Measurements from ENCODE around the gene CCDC89.

The CCDC89 gene

DNA sequence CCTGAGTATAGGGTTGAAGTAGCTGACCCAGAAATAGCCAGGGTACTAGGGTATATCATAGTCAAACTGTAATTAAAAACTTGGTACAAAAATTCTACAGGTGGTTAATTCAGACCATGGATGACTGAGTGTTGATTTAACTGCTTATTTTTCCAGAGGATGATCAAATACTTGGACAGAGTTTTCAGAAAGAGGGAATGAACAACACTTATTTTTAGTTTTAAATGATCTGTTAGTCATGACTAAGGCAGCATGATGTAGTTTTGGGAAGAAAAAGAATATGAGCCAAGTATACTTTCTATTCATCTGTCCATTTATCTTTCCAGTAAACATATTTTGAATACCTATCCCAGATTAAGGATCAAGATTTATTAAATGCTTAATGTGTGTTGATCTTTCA, 19.8 kb upstream of the CCDC89 start:
- H3K36me3 Mint-ChIP-seq: no peaks in the 10 kb centered on the region
- H3K27me3 Mint-ChIP-seq: peaks cover 5 to 6% of the 10 kb centered on the region in 2 donors
- H3K9me3 Mint-ChIP-seq: no peaks in the 10 kb centered on the region
- H3K4me3 Mint-ChIP-seq: no peak overlapping the region
- H3K4me1 Mint-ChIP-seq: no peaks in the 10 kb centered on the region
- no peak overlapping the region for H3K27ac Mint-ChIP-seq
- ATAC-seq (replicated peaks) (no peak), DNase-seq (no peak)

DNA sequence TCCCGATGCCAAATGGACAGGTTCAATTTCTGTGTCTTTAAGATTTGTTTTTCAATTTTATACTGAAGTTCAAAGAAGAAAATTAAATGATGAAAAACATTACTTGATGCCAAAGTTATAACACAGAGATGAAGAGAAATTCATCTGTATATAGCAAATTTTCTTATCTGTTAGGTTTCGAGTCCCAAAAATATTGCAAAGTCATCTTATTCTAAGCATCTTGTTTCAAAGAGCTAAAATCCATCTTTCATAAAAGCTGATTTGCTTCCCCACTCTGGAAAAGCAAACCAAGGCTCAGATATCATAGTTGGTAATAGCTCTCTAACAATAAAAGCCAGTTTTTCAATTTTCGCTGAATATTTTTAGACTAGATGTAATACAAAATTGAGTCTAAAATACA, 19.0 kb upstream of the CCDC89 start:
- no peaks in the 10 kb centered on the region for H3K9me3 Mint-ChIP-seq
- peaks cover 5 to 6% of the 10 kb centered on the region in 2 donors for H3K27me3 Mint-ChIP-seq
- no peak overlapping the region for H3K27ac Mint-ChIP-seq
- H3K36me3 Mint-ChIP-seq: no peaks in the 10 kb centered on the region
- H3K4me1 Mint-ChIP-seq: peaks cover 1 to 6% of the 10 kb centered on the region in 2 donors
- no peak for ATAC-seq (replicated peaks)
- no peak overlapping the region for H3K4me3 Mint-ChIP-seq
- no peak for DNase-seq

DNA sequence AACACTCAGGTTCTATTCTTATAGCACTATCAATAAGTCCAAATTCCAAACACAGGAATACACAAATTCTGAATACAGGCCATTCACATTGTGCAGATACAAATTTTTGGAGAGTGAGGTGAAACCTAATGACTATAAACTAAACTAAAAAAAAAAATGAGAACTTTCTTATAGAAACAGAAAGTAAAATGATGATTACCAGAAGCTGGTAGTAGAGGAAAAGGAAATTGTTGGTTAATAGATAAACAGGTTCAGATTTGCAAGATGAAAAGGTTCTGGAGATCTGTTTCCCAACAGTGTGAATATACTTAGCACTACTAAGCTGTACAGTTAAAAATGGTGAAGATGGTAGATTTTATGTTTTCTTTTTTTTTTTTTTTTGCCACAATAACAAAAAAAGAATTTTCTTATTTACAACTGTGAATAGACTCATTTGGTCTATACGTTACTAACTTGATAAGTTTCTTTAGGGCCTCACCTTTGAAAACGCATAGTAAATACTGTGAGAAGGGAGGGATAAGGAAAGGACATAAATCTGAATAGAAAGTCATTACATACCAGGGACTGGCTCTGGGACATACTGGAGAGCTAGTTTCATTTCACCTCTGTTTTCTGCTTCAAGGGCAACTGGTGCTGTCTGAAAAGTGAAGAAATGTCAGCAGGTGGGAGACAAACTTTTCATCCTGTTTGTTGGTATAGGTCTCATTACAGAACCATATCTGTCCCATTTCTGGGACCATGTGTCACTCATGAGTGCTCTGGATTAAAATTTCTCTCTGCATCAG, 14.2 kb upstream of the CCDC89 start:
- H3K27me3 Mint-ChIP-seq: peaks cover 0 to 6% of the 10 kb centered on the region in 2 donors
- no peak overlapping the region for H3K27ac Mint-ChIP-seq
- DNase-seq: no peak
- ATAC-seq (replicated peaks): peak; percentile 45 to 48
- H3K4me1 Mint-ChIP-seq: peaks cover 7 to 12% of the 10 kb centered on the region in 2 donors
- H3K4me3 Mint-ChIP-seq: peak overlapping the region in 1 of 2 donors; percentile 30
- H3K36me3 Mint-ChIP-seq: no peaks in the 10 kb centered on the region
- H3K9me3 Mint-ChIP-seq: no peaks in the 10 kb centered on the region

DNA sequence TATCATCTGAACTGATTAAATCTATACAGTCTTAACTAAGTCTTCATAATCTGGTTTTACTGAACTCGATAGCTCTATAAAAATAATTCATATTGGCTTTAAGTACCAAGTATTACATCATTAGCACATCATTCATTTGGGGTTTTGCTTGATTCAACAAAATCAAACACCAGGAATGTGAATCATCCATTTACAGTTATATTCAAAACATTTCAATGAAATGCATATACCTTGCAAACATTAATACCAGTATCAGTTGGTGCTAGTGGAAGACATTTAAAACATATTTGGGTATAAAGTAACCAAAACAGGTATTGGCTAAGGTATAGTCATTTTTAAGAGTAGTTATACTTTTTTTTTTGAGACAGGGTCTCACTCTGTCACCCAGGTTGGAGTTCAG, 12.2 kb upstream of the CCDC89 start:
- Mint-ChIP-seq H3K36me3 (no peaks in the 10 kb centered on the region), H3K4me1 (peaks cover 7 to 12% of the 10 kb centered on the region in 2 donors), H3K27ac (no peak overlapping the region), H3K4me3 (no peak overlapping the region), H3K27me3 (peaks cover 0 to under 1% of the 10 kb centered on the region in 2 donors), H3K9me3 (no peaks in the 10 kb centered on the region)
- DNase-seq (no peak), ATAC-seq (replicated peaks) (no peak)

DNA sequence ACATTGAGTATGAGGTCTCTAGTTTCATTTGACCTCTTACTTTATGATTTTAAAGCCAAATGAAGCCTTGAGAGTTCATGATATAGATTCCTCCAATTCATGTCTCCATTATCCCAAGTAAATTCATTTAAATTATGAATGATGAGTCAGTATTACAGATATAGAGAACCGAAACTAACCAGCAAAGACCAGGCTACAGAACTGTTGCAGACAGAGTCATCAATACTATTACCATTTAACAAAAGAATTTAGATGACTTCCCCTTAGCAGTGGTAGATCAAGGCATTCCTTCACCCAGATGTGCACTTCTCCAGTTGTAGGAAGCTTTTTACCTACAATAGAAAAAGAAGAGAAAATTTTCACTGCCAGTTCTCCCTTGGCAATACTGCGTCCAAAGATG, 11.8 kb upstream of the CCDC89 start:
- no peak for DNase-seq
- peaks cover 7 to 12% of the 10 kb centered on the region in 2 donors for H3K4me1 Mint-ChIP-seq
- H3K27me3 Mint-ChIP-seq: no peaks in the 10 kb centered on the region
- no peaks in the 10 kb centered on the region for H3K9me3 Mint-ChIP-seq
- no peak overlapping the region for H3K4me3 Mint-ChIP-seq
- no peaks in the 10 kb centered on the region for H3K36me3 Mint-ChIP-seq
- no peak overlapping the region for H3K27ac Mint-ChIP-seq
- ATAC-seq (replicated peaks): peak in 1 of 2 donors; percentile 47

DNA sequence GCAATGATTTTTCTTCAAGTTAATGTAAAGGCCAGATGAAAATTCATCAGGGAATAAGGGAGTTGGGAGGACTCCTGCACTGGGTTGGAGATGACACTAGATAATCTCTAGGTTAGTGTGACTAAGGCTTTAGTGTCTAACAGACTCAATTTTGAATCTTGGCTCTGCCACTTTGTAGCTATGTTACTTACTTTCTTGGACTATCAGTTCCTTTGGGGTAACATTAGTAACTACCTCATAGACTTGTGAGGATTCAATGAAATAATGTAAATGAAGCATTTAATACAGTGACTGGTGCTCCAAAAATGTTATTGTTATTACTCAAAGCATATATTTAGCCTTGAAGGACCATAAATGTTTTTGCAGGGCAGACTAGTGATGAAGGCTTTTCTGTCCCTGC, 9.6 kb upstream of the CCDC89 start:
- no peak for ATAC-seq (replicated peaks)
- DNase-seq: no peak
- Mint-ChIP-seq H3K27ac (no peak overlapping the region), H3K36me3 (no peaks in the 10 kb centered on the region), H3K9me3 (no peaks in the 10 kb centered on the region), H3K27me3 (no peaks in the 10 kb centered on the region), H3K4me3 (no peak overlapping the region), H3K4me1 (peaks cover 7 to 12% of the 10 kb centered on the region in 2 donors)

DNA sequence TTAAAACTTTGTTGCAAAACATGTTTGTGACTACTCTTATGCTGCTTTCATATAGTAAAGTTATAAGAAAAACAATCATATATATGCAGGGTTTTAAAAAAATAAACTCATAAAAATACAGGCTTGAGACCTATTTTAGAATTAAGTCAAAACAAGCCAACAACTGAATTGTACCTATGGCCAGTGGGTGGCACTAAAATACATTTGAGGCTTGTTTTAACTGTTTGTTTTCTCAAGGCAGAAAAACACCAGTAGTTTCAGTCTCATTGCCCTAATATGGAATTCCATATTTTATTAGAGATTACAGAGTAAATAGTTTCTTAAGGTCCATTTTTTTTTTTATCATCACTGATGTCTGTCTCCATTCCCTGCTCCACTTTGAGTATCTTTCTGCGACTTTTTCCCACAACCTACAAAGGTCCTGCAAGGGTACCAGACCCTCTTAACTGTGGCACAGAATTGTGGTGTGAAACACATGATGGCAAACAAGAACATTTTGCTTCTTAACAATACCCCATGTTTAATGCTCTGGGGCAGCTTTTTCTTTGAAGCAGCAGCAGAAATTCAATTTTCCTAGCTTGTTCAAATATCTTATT, 8.5 kb upstream of the CCDC89 start:
- no peak overlapping the region for H3K27ac Mint-ChIP-seq
- no peak overlapping the region for H3K4me3 Mint-ChIP-seq
- ATAC-seq (replicated peaks): no peak
- no peaks in the 10 kb centered on the region for H3K9me3 Mint-ChIP-seq
- DNase-seq: no peak
- H3K27me3 Mint-ChIP-seq: peaks cover 0 to 4% of the 10 kb centered on the region in 2 donors
- no peaks in the 10 kb centered on the region for H3K36me3 Mint-ChIP-seq
- H3K4me1 Mint-ChIP-seq: peaks cover under 1 to 1% of the 10 kb centered on the region in 2 donors

DNA sequence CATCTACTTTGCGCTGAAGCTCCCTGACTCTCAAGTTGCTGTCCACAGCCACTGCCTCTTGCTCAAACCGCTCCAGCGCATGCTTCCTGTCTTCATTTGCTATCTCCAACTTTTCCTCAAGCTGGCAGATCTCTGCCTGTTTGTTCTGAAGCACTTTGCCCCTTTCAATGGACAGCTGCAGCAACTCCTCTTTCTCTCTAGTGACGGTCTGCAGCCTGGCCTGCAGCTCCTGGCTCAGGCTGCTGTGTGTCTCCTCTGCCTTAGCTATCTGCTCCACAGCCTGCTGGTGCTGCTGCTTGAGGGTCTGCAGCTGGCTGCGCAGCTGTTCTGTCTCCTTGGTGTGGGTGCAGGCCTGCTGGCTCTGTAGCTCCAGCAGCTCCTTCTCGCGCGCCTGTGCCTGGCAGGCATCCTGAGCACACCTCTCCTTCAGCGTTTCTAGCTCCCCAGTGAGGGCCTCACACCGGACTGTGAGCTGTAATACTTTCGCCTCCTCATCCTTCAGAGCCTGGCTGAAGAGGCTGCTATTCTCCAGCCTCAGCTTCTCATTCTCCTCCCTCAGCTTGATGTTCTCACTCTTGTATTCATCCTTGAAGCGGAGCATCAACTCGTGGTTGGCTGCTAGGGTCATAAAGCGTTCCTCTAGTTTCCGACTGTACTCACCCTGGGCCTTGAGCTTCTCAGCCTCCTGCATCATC, 723 bp downstream of the CCDC89 start:
- peaks cover 0 to 4% of the 10 kb centered on the region in 2 donors for H3K27me3 Mint-ChIP-seq
- ATAC-seq (replicated peaks): no peak
- no peak overlapping the region for H3K27ac Mint-ChIP-seq
- no peaks in the 10 kb centered on the region for H3K9me3 Mint-ChIP-seq
- no peak overlapping the region for H3K4me3 Mint-ChIP-seq
- peaks cover 0 to 5% of the 10 kb centered on the region in 2 donors for H3K36me3 Mint-ChIP-seq
- peaks cover 6% of the 10 kb centered on the region in 2 donors for H3K4me1 Mint-ChIP-seq
- no peak for DNase-seq

DNA sequence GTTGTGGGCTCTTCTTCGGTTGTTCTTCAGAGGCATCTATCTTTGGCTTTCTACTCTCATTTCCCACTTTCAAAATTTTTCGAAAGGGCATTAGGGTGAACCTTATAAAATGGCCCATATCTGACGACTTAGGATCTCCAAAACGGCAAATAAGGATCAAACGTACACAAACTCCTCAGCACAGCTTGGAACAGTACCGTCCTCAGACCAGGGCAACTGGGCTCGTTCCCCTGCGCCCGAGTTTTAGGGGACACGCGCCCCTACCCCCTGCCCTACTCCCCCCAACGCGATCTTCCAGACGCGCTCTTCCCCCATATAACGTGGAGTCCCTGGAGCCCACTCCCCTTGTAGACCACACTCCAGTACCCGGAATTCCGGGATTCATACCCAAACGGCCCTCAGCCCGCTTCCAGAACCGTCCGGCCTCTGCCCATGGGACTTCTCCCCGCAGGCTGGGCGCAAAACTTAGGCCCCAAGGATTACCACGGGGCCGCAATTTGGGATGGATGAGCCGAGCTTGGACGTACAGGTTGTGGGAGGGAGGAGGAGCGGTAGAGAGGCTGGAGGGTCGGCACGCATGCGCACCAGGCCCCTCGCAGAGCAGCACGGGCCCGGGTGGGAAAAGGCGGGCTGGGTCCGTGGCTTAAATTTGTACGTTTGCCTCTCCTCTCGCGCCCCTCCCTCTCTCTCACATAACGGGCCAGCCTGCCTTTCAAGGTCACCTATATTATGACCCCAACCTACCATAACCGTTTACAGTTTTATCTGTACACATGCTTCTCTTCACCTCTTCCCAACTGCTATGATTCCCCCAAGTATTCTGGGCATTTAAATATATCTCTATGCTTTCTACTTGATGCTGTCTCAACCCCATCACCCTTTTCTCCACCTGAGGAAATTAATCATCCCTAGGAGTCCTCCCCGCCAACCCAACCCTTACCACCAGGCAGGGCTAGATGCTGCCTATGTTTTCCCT, 3.4 kb downstream of the CCDC89 start:
- Mint-ChIP-seq H3K4me3 (peak overlapping the region; percentile 77 to 94), H3K27ac (peak overlapping the region; percentile 98), H3K27me3 (no peaks in the 10 kb centered on the region), H3K9me3 (no peaks in the 10 kb centered on the region), H3K4me1 (peaks cover 6% of the 10 kb centered on the region in 2 donors), H3K36me3 (peaks cover 0 to 5% of the 10 kb centered on the region in 2 donors)
- ATAC-seq (replicated peaks) (peak; percentile 86 to 92), DNase-seq (peak; percentile 58)

DNA sequence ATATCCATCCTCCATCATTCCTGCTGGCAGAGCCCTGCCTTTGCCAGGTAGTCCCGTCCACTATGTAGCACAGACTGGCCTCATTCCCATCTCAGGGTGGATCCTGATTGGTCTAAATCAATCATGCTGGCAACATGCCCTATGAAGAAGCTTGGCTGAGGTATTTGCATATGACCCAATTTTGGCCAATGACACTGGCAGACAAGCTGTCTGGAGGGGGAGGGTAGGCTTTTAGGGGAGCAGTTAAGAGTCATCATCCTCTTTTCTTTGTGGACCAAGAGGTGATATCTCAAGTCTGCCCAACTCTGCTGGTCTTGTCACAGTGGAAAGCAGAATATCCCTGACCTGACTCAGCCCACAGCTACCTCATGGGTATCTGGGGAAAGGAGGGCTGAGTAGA, 5.1 kb downstream of the CCDC89 start:
- Mint-ChIP-seq H3K36me3 (peaks cover 0 to 5% of the 10 kb centered on the region in 2 donors), H3K4me3 (no peak overlapping the region), H3K4me1 (peaks cover 6% of the 10 kb centered on the region in 2 donors), H3K27me3 (no peaks in the 10 kb centered on the region), H3K27ac (no peak overlapping the region), H3K9me3 (no peaks in the 10 kb centered on the region)
- DNase-seq: no peak
- ATAC-seq (replicated peaks): no peak

DNA sequence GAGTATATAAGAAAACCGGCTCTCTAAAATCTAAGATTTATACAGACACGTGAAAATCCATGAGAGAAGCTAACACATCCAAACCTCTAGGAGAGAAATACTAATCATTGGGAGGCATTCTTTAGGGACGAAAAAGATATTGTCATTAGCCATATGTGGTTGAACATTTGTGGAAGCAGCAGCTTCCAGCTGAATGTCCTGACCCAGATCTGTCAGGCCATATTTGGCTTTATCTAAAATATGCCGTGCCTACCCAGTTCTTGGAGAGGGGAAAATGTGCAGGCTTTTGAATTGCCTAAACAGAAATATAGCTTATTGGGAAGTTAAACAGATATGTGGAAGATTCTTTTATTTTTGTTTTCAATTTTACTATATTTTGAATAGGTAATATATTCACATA, 6.4 kb downstream of the CCDC89 start:
- Mint-ChIP-seq H3K27ac (no peak overlapping the region), H3K4me1 (peaks cover 6% of the 10 kb centered on the region in 2 donors), H3K36me3 (peaks cover 0 to 8% of the 10 kb centered on the region in 2 donors), H3K4me3 (no peak overlapping the region), H3K9me3 (peaks cover 2 to 4% of the 10 kb centered on the region in 2 donors), H3K27me3 (peaks cover 0 to 6% of the 10 kb centered on the region in 2 donors)
- ATAC-seq (replicated peaks) (no peak), DNase-seq (no peak)

DNA sequence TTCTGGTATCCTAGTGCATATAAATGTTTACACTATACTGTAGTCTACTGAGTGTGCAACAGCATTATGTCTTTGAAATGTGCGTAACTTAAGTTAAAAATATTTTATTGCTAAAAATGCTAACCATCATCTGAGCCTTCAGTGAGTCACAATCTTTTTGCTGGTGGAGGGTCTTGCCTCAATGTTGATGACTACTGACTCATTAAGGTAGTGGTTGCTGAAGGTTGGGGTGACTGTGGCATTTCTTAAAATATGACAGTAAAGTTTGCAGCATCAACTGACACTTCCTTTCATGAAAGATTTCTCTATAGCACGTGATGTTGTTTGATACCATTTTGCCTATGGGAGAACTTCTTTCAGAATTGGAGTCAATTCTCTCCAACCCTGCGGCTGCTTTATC, 12.6 kb downstream of the CCDC89 start:
- no peak overlapping the region for H3K4me3 Mint-ChIP-seq
- peaks cover 0 to 4% of the 10 kb centered on the region in 2 donors for H3K36me3 Mint-ChIP-seq
- DNase-seq (no peak), ATAC-seq (replicated peaks) (no peak)
- peaks cover 17 to 21% of the 10 kb centered on the region in 2 donors for H3K27me3 Mint-ChIP-seq
- no peak overlapping the region for H3K27ac Mint-ChIP-seq
- peaks cover 3 to 7% of the 10 kb centered on the region in 2 donors for H3K9me3 Mint-ChIP-seq
- no peaks in the 10 kb centered on the region for H3K4me1 Mint-ChIP-seq

DNA sequence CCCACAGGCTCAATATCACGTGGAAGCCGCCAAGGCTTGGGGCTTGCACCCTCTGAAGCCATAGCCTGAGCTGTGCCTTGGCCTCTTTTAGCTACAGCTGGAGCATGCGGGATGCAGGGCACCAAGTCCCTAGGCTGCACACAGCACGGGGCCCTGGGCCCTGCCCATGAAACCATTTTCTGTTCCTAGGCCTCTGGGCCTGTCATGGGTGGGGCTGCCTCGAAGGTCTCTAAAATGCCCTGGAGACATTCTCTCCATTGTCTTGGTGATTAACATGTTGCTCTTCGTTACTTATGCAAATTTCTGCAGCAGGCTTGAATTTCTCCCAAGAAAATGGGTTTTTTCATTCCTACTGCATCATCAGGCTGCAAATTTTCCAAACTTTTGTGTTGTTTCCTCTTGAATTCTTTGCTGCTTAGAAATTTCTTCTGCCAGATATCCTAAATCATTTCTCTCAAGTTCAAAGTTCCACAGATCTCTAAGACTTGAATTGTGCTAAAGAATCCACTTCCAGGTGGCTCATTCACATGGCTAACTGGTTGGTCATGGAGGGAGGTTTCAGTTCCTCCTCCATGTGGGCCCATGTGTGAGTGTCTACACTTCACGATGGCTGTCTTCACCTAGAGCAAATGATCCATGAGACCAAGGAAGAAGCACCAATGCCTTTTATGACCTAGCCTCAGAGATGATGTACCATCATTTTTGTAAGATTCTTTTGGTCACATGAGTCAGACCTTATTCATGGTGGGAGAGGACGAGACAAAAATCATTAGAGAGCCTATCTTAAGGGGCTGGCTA, 13.7 kb downstream of the CCDC89 start:
- DNase-seq: no peak
- peaks cover 0 to 4% of the 10 kb centered on the region in 2 donors for H3K36me3 Mint-ChIP-seq
- H3K27me3 Mint-ChIP-seq: peaks cover 17 to 21% of the 10 kb centered on the region in 2 donors
- peaks cover 3 to 7% of the 10 kb centered on the region in 2 donors for H3K9me3 Mint-ChIP-seq
- H3K27ac Mint-ChIP-seq: no peak overlapping the region
- peak in 1 of 2 donors; percentile 34 for ATAC-seq (replicated peaks)
- H3K4me1 Mint-ChIP-seq: no peaks in the 10 kb centered on the region
- no peak overlapping the region for H3K4me3 Mint-ChIP-seq

Data from stimulated activated naive B cell treated with anti-CD40 and anti-IgM and Interleukin-4, amounts not matched to agents 10 μg/mL and 1 μg/mL and 100 μg/mL, for 72 hours (primary cell).